ENCODE data around the gene ATP4A. TPM values are rescaled to one million over a fixed set of nuclear protein-coding genes. Genes with fewer than 3 reads are reported as not detected.

ATP4A gene
- total RNA-seq, 2 donors from 2014 or later, result 1.9 TPM; not detected in 1

DNA sequence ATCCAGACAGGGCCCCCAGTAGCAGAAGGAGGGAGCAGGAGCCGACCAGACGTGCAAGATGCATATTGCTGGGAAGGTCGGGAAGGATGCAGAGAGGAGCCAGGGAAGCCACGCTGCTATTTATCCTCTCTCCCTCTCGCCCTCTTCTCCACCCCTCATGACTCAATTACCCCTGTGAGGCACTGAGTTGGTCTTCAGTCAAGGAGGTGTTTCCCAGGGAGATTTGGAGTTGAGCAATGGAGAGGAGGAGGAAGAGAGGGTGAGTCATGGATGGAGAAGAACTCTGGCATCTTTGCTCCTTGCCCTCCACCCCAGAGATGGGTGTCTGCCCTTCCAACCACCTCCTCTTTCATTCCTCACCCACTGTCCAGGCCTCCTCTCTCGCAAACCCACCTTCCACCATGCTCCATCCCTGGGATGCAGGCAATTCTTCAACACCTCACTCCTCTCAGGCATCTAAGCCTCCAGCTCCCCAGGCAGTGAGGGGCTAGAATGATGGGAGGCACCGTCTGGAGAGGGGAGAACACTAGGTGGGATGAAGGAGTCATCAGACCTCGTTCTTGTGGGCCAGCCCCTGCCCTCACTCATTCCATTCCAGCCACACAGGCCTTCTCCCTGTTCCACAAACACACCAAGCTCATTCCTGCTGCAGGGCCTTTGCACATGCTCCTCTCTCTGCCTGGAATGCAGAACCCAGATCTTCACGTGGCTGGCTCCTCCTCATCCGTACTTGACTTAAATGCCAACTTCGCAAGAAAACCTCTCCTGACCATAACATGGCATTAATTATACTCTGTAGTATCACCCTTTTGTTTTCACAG, 35.0 kb downstream of the ATP4A start, which contains the start of gene SBSN:
SBSN (minus strand) TSS at position 94 of the 821 bp plus-strand sequence; CDS start at position 64, 30 bp downstream.
- no peaks in the 10 kb centered on the region for H3K27me3 ChIP-seq (replicated peaks; ENCODE audit: insufficient read depth)
- intact Hi-C loops (cut with DNase I), result no loop called here
- WGBS, result 83% methylated on average over 11 of the region's 11 CpGs
- DNase-seq (ENCODE audit: low spot score), result no peak
- no peaks in the 10 kb centered on the region for H3K36me3 ChIP-seq
- no peaks in the 10 kb centered on the region for H3K4me1 ChIP-seq (replicated peaks)
- TF ChIP-seq, protein P1, sequence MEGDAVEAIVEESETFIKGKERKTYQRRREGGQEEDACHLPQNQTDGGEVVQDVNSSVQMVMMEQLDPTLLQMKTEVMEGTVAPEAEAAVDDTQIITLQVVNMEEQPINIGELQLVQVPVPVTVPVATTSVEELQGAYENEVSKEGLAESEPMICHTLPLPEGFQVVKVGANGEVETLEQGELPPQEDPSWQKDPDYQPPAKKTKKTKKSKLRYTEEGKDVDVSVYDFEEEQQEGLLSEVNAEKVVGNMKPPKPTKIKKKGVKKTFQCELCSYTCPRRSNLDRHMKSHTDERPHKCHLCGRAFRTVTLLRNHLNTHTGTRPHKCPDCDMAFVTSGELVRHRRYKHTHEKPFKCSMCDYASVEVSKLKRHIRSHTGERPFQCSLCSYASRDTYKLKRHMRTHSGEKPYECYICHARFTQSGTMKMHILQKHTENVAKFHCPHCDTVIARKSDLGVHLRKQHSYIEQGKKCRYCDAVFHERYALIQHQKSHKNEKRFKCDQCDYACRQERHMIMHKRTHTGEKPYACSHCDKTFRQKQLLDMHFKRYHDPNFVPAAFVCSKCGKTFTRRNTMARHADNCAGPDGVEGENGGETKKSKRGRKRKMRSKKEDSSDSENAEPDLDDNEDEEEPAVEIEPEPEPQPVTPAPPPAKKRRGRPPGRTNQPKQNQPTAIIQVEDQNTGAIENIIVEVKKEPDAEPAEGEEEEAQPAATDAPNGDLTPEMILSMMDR (IDR thresholded peaks at IDR 0.05), result no peak
- TF ChIP-seq POLR2AphosphoS5 (IDR thresholded peaks at IDR 0.05), result no peak
- no peak for TF ChIP-seq POLR2A (IDR thresholded peaks at IDR 0.05)
- no peak within 1 kb of the TSS for H3K4me3 ChIP-seq
- no peak within 1 kb of the TSS for H3K27ac ChIP-seq
- no peaks in the 10 kb centered on the region for H3K9me3 ChIP-seq

DNA sequence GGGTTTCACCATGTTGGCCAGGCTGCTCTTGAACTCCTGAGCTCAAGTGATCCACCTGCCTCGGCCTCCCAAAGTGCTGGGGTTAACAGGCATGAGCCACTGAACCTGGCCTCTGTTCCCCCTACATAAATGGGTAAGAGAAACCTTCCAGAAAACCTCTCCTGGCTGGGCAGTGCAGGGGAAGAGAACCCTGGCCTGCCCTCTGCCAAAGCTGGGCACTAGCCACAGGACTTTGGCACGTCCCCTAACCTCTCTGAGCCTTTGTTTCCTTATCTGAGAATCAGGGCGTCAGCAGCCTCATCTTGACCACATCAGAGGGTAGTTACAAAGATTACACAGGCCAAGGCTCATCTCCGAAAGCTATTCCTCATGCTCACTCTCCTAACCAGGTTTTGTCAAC, 37.6 kb downstream of the ATP4A start:
- no peaks in the 10 kb centered on the region for H3K27me3 ChIP-seq (replicated peaks; ENCODE audit: insufficient read depth)
- no peak for DNase-seq (ENCODE audit: low spot score)
- H3K4me1 ChIP-seq (replicated peaks), result no peaks in the 10 kb centered on the region
- H3K27ac ChIP-seq, result no peak overlapping the region
- no peak overlapping the region for H3K4me3 ChIP-seq
- intact Hi-C loops (cut with DNase I), result no loop called here
- no peak for TF ChIP-seq POLR2AphosphoS5 (IDR thresholded peaks at IDR 0.05)
- TF ChIP-seq POLR2A (IDR thresholded peaks at IDR 0.05), result no peak
- TF ChIP-seq, protein P1 (IDR thresholded peaks at IDR 0.05), result no peak
- no peaks in the 10 kb centered on the region for H3K9me3 ChIP-seq
- no peaks in the 10 kb centered on the region for H3K36me3 ChIP-seq
- WGBS, result 85% methylated on average over 4 of the region's 4 CpGs

DNA sequence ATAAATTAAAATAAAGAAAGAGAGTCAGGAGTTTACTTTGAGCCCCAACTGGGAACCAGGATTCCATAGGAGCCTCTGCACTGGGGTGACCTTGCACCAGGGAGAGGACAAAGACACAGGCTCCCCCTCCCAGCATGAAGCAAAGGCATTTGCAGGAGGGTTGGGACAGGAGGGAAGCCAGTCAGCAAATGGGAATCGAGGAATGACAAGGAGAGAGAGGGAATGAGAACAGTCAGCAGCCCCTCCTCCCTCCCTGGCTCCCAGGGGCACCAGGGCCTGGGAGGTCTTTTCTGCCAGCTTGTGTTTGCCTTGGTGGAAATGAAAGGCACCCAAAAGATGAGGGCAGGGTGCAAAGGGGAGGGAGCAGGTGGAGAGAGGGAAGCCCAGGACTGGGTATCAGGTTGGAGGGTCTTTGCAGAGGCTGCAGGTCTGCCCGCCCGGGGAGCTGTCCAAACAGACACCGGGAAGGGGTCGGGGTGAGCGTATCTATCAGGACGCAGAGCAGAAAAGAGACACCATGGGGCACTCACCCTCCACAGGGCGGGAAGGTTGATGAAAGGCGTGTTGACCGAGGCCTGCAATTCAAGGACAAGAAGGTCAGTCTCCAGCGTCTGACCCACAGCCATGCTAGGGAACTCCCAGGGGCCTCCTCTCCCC, 39.1 kb downstream of the ATP4A start:
- TF ChIP-seq POLR2AphosphoS5 (IDR thresholded peaks at IDR 0.05), result no peak
- TF ChIP-seq, protein P1 (IDR thresholded peaks at IDR 0.05), result no peak
- no peak for TF ChIP-seq POLR2A (IDR thresholded peaks at IDR 0.05)
- Histone ChIP-seq H3K4me3 (no peak overlapping the region), H3K27ac (no peak overlapping the region), H3K36me3 (no peaks in the 10 kb centered on the region), H3K27me3 (replicated peaks; ENCODE audit: insufficient read depth) (no peaks in the 10 kb centered on the region), H3K4me1 (replicated peaks) (no peaks in the 10 kb centered on the region), H3K9me3 (no peaks in the 10 kb centered on the region)
- intact Hi-C loops (cut with DNase I), result no loop called here
- DNase-seq (ENCODE audit: low spot score), result no peak
- 37% methylated on average over 11 of the region's 11 CpGs for WGBS

DNA sequence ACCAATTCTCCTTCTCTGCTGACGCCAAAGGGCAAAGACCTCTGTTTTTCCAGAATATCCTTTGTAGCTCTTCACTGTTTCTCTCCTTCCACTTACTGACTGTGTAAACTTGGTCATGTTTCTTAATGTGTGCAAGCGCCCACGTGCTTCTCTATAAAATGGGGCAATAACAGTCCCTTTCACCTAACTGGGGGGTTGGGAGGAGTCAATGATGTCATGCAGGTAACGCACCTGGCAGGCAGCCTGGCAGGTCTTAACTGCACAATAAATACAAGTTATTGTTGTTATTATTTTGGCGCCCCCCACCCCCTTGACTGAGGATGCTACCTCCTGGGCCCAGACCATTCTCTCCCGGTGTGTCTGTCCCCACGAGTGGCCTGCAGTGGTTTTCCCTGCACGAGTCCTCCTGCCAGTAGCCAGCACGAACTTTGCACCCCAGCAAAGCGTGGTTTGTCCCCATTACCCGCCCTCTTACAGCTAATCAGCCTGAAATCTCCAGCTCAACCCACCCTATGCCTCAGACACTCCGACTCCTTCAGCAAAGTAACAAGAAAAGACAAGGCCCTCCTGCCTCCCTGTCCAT, 40.6 kb downstream of the ATP4A start:
- H3K27me3 ChIP-seq (replicated peaks; ENCODE audit: insufficient read depth), result no peaks in the 10 kb centered on the region
- TF ChIP-seq, protein P1 (IDR thresholded peaks at IDR 0.05), result no peak
- TF ChIP-seq POLR2AphosphoS5 (IDR thresholded peaks at IDR 0.05) (no peak), POLR2A (IDR thresholded peaks at IDR 0.05) (no peak)
- no peaks in the 10 kb centered on the region for H3K4me1 ChIP-seq (replicated peaks)
- no peaks in the 10 kb centered on the region for H3K9me3 ChIP-seq
- H3K4me3 ChIP-seq, result no peak overlapping the region
- 52% methylated on average over 12 of the region's 12 CpGs for WGBS
- H3K36me3 ChIP-seq, result no peaks in the 10 kb centered on the region
- intact Hi-C loops (cut with DNase I), result no loop called here
- H3K27ac ChIP-seq, result no peak overlapping the region
- no peak for DNase-seq (ENCODE audit: low spot score)
